Erythroblast (primary cell): Measurements from ENCODE around the gene CELSR2.

ENCODE experiments used
- GATA1 ChIP-seq: IDR thresholded peaks from 2 replicates; pipeline ENCODE4 v1.6.1; 2011; ENCODE audit warnings: low read depth, mild to moderate bottlenecking, control low read depth, low read length, moderate library complexity
- POLR2A ChIP-seq: IDR thresholded peaks from 2 replicates; pipeline ENCODE4 v1.6.1; 2011; ENCODE audit warnings: mild to moderate bottlenecking, low read length

DNA sequence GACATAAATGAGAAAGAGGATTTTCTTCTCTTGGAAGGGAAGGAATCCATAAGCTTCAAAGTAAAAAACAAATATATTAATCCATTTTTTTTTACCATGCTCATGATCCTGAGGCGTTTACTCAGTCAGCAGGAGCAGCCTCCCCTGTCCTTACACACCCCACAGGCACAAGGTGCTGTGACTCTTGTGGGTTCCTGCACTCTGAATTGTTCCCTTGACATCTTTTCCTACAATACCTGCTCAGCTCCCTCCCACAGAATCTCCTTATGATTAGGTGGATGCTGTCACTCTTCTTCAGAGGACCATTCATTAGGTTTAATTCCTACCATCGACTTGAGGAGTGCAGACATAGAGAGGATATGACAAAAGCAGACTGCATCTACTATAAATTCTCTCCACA is 43.7 kb downstream of the CELSR2 start:
- no peak for TF ChIP-seq POLR2A
- no peak for TF ChIP-seq GATA1
